ENCODE measurements around the gene WWOX. TPM values are rescaled to one million over a fixed set of nuclear protein-coding genes. Genes with fewer than 3 reads are reported as not detected.

WWOX gene
- polyA plus RNA-seq, 1 donor from 2014 or later = 25.6 TPM

DNA sequence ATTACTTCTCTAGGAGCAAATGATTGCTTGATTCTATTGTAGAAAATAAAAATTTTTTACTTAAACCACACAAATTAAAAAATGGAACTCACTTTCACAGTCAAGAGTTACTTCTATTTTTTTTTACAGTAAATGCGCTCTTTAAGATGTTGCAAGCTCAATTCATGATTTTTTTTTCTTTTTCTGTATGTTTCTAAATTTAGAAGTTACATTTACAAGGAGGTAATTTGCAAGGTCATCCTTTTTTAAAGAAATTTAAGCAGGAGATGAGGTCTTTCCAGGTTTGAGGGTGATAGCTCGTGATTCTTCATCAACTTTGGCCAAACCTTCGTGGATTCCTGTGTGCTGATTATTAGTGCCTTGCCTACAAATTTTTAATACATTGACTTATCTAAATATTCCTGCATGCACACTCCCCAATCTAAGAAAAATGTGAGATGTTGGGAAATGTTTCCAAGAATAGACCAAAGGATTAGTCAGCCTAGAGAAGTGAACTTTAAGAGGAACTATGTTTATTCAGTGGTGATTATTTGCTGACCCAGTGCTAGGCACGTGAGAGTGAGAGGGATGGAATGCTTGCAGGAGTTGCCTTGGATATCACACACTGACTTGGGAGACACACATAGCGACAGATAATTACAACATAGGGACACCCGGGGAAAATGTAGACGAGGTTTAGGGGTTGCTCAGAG, 1071.2 kb downstream of the WWOX start:
- H4K20me1 ChIP-seq (ENCODE audit: insufficient read depth) = no peaks in the 10 kb centered on the region
- H3K4me2 ChIP-seq (ENCODE audit: low read length) = no peak overlapping the region
- H3K9me2 ChIP-seq (ENCODE audit: insufficient read depth, low read length) = no peaks in the 10 kb centered on the region
- H2AFZ ChIP-seq (ENCODE audit: low read depth, low read length) = no peak overlapping the region
- H3K9me3 ChIP-seq (ENCODE audit: low read length) = peaks cover 3% of the 10 kb centered on the region
- H3K27me3 ChIP-seq (ENCODE audit: insufficient read depth, low read depth, low read length) = no peaks in the 10 kb centered on the region
- no peaks in the 10 kb centered on the region for H3K79me2 ChIP-seq (replicated peaks; ENCODE audit: insufficient read depth, low read length)
- H3K27ac ChIP-seq (ENCODE audit: low read length) = no peak overlapping the region
- no peaks in the 10 kb centered on the region for H3F3A ChIP-seq (ENCODE audit: insufficient read depth, low read length, poor library complexity, severe bottlenecking)
- H3K4me3 ChIP-seq (ENCODE audit: low read length) = no peak overlapping the region
- H3K9ac ChIP-seq (ENCODE audit: low read length) = no peak overlapping the region
- no peaks in the 10 kb centered on the region for H3K36me3 ChIP-seq (ENCODE audit: insufficient read depth, low read length)
- TF ChIP-seq, protein P1, sequence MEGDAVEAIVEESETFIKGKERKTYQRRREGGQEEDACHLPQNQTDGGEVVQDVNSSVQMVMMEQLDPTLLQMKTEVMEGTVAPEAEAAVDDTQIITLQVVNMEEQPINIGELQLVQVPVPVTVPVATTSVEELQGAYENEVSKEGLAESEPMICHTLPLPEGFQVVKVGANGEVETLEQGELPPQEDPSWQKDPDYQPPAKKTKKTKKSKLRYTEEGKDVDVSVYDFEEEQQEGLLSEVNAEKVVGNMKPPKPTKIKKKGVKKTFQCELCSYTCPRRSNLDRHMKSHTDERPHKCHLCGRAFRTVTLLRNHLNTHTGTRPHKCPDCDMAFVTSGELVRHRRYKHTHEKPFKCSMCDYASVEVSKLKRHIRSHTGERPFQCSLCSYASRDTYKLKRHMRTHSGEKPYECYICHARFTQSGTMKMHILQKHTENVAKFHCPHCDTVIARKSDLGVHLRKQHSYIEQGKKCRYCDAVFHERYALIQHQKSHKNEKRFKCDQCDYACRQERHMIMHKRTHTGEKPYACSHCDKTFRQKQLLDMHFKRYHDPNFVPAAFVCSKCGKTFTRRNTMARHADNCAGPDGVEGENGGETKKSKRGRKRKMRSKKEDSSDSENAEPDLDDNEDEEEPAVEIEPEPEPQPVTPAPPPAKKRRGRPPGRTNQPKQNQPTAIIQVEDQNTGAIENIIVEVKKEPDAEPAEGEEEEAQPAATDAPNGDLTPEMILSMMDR (IDR thresholded peaks at IDR 0.05; ENCODE audit: poor library complexity, severe bottlenecking) = no peak
- TF ChIP-seq TAF1 (IDR thresholded peaks at IDR 0.05; ENCODE audit: low read depth) = no peak
- TF ChIP-seq POLR2AphosphoS5 (IDR thresholded peaks at IDR 0.05) = no peak
- TF ChIP-seq SMC3 (conservative IDR thresholded peaks at IDR 0.05; ENCODE audit: poor library complexity) = no peak
- TF ChIP-seq EZH2 (IDR thresholded peaks at IDR 0.05; ENCODE audit: borderline replicate concordance, insufficient read depth, low read length, poor library complexity, severe bottlenecking) = no peak
- no peak for TF ChIP-seq EP300 (conservative IDR thresholded peaks at IDR 0.05; ENCODE audit: poor library complexity, severe bottlenecking)
- TF ChIP-seq, protein P2, sequence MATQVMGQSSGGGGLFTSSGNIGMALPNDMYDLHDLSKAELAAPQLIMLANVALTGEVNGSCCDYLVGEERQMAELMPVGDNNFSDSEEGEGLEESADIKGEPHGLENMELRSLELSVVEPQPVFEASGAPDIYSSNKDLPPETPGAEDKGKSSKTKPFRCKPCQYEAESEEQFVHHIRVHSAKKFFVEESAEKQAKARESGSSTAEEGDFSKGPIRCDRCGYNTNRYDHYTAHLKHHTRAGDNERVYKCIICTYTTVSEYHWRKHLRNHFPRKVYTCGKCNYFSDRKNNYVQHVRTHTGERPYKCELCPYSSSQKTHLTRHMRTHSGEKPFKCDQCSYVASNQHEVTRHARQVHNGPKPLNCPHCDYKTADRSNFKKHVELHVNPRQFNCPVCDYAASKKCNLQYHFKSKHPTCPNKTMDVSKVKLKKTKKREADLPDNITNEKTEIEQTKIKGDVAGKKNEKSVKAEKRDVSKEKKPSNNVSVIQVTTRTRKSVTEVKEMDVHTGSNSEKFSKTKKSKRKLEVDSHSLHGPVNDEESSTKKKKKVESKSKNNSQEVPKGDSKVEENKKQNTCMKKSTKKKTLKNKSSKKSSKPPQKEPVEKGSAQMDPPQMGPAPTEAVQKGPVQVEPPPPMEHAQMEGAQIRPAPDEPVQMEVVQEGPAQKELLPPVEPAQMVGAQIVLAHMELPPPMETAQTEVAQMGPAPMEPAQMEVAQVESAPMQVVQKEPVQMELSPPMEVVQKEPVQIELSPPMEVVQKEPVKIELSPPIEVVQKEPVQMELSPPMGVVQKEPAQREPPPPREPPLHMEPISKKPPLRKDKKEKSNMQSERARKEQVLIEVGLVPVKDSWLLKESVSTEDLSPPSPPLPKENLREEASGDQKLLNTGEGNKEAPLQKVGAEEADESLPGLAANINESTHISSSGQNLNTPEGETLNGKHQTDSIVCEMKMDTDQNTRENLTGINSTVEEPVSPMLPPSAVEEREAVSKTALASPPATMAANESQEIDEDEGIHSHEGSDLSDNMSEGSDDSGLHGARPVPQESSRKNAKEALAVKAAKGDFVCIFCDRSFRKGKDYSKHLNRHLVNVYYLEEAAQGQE (IDR thresholded peaks at IDR 0.05; ENCODE audit: borderline replicate concordance) = no peak
- TF ChIP-seq RAD21 (conservative IDR thresholded peaks at IDR 0.05) = no peak
- no peak for TF ChIP-seq MXI1 (conservative IDR thresholded peaks at IDR 0.05; ENCODE audit: poor library complexity, severe bottlenecking)

DNA sequence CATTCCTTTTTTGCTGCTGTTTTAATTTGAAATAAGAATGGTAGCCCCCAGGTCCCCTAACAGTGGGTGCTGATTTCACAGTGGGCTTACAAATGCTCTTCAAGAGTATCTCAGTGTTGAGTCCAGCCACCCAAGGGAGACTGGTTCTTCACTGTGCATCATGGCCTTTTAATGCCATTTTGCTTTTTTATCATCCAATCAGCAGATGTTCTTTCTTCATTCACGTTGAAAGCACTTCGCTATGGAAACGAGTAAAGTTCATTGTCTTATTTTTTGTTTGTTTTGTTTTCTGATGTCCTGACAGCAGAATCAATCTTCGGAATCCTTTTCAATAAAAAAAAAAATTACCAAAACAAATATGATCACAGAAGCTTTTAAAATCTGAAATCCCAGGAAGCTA, 1072.0 kb downstream of the WWOX start:
- Histone ChIP-seq H3K9me2 (ENCODE audit: insufficient read depth, low read length) (no peaks in the 10 kb centered on the region), H3K4me2 (ENCODE audit: low read length) (no peak overlapping the region), H4K20me1 (ENCODE audit: insufficient read depth) (no peaks in the 10 kb centered on the region), H3K27ac (ENCODE audit: low read length) (no peak overlapping the region), H3K36me3 (ENCODE audit: insufficient read depth, low read length) (no peaks in the 10 kb centered on the region), H3K4me3 (ENCODE audit: low read length) (no peak overlapping the region), H3K79me2 (replicated peaks; ENCODE audit: insufficient read depth, low read length) (no peaks in the 10 kb centered on the region), H3K9me3 (ENCODE audit: low read length) (peaks cover 3% of the 10 kb centered on the region), H3K27me3 (ENCODE audit: insufficient read depth, low read depth, low read length) (no peaks in the 10 kb centered on the region), H3K9ac (ENCODE audit: low read length) (no peak overlapping the region), H3F3A (ENCODE audit: insufficient read depth, low read length, poor library complexity, severe bottlenecking) (no peaks in the 10 kb centered on the region), H2AFZ (ENCODE audit: low read depth, low read length) (no peak overlapping the region)
- TF ChIP-seq, protein P1 (IDR thresholded peaks at IDR 0.05; ENCODE audit: poor library complexity, severe bottlenecking) = no peak
- no peak for TF ChIP-seq MXI1 (conservative IDR thresholded peaks at IDR 0.05; ENCODE audit: poor library complexity, severe bottlenecking)
- TF ChIP-seq SMC3 (conservative IDR thresholded peaks at IDR 0.05; ENCODE audit: poor library complexity) = no peak
- no peak for TF ChIP-seq EP300 (conservative IDR thresholded peaks at IDR 0.05; ENCODE audit: poor library complexity, severe bottlenecking)
- TF ChIP-seq, protein P2 (IDR thresholded peaks at IDR 0.05; ENCODE audit: borderline replicate concordance) = no peak
- TF ChIP-seq TAF1 (IDR thresholded peaks at IDR 0.05; ENCODE audit: low read depth) = no peak

Data from neural cell (in vitro differentiated cells).